ENCODE data around the gene NUAK1.

Gene NUAK1

DNA sequence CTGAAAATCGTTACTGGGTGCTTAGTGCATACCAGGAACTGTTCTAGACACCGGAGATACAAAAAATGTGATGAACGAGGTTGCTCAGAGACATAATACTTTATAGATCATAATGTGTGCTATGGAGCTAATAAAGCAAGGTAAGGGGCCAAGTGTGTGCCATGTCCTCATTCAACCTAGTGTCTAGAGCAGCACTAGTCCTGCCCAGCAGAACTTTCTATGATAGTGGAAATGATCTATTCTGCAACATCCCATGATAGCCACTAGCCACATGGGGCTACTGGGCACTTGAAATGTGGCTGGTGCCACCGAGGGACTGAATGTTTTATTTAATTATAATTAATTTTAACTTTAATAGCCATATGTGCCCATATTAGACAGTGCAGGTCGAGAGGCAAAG lies 15.6 kb downstream of the NUAK1 start:
- TF ChIP-seq POLR2AphosphoS5 (IDR thresholded peaks at IDR 0.05; ENCODE audit: low read depth, low read length) (no peak), REST (IDR thresholded peaks at IDR 0.05; ENCODE audit: insufficient read depth in 1 of 2, low read depth in 2 of 2, low read length in 2 of 2) (no peak), SIN3A (IDR thresholded peaks at IDR 0.05; ENCODE audit: borderline replicate concordance, insufficient read depth, low read length) (no peak), FOXP2 (optimal IDR thresholded peaks at IDR 0.05; ENCODE audit: borderline replicate concordance, extremely low read depth, extremely low read length, insufficient read depth) (no peak), TAF1 (IDR thresholded peaks at IDR 0.05; ENCODE audit: borderline replicate concordance, insufficient read depth, low read length) (no peak)

DNA sequence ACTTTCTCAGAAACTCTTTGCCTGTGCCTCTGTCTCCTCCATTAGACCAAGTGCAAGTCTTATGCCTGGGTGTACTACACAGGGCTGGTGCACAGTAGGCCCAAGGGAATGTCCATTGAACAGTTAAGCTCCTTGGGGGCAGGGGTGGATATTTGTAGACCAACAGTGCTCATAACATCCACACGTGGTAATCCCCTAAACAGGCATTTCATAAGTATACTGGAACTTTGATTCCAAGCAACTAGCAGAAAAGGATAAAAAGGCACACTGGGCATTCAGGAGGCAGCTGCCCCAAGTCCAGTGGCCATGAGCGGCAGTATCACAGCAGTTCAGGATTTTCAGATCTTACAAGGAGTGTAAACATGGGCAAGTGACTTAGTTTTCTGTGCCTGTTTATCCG lies 16.8 kb downstream of the NUAK1 start:
- TF ChIP-seq SIN3A (IDR thresholded peaks at IDR 0.05; ENCODE audit: borderline replicate concordance, insufficient read depth, low read length), result no peak
- no peak for TF ChIP-seq POLR2AphosphoS5 (IDR thresholded peaks at IDR 0.05; ENCODE audit: low read depth, low read length)
- TF ChIP-seq TAF1 (IDR thresholded peaks at IDR 0.05; ENCODE audit: borderline replicate concordance, insufficient read depth, low read length), result no peak
- TF ChIP-seq FOXP2 (optimal IDR thresholded peaks at IDR 0.05; ENCODE audit: borderline replicate concordance, extremely low read depth, extremely low read length, insufficient read depth), result no peak
- TF ChIP-seq REST (IDR thresholded peaks at IDR 0.05; ENCODE audit: insufficient read depth in 1 of 2, low read depth in 2 of 2, low read length in 2 of 2), result no peak

GRCh38 chr12:106120519-106121105 lies 18.1 kb downstream of the NUAK1 start:
- no peak for TF ChIP-seq FOXP2 (optimal IDR thresholded peaks at IDR 0.05; ENCODE audit: borderline replicate concordance, extremely low read depth, extremely low read length, insufficient read depth)

DNA sequence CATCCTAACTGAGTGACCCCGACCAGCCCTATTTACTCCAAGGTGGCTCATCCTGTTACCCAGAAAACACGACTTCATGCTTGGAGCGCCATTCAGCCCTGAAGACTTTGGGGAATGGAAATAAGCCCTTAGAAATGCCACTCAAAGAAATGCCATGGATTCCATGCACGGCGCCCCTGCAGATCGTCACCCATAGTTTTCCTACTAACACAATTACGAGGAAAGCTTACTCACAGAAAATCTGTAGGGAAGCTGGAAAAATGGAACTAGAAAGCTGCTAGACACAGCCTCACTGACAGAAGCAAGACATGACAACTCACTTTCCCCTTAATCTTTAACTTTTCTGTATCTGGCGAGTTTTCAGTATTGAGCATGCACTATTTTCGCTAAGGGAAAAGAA lies 19.5 kb downstream of the NUAK1 start:
- TF ChIP-seq POLR2AphosphoS5 (IDR thresholded peaks at IDR 0.05; ENCODE audit: low read depth, low read length), result no peak
- no peak for TF ChIP-seq TAF1 (IDR thresholded peaks at IDR 0.05; ENCODE audit: borderline replicate concordance, insufficient read depth, low read length)
- TF ChIP-seq REST (IDR thresholded peaks at IDR 0.05; ENCODE audit: insufficient read depth in 1 of 2, low read depth in 2 of 2, low read length in 2 of 2), result no peak

- no peak for TF ChIP-seq REST (IDR thresholded peaks at IDR 0.05; ENCODE audit: insufficient read depth in 1 of 2, low read depth in 2 of 2, low read length in 2 of 2)
- no peak for TF ChIP-seq FOXP2 (optimal IDR thresholded peaks at IDR 0.05; ENCODE audit: borderline replicate concordance, extremely low read depth, extremely low read length, insufficient read depth)
- TF ChIP-seq POLR2AphosphoS5 (IDR thresholded peaks at IDR 0.05; ENCODE audit: low read depth, low read length), result no peak
- TF ChIP-seq SIN3A (IDR thresholded peaks at IDR 0.05; ENCODE audit: borderline replicate concordance, insufficient read depth, low read length), result no peak
- no peak for TF ChIP-seq TAF1 (IDR thresholded peaks at IDR 0.05; ENCODE audit: borderline replicate concordance, insufficient read depth, low read length)
Observed at GRCh38 chr12:106118381-106119130, 20.2 kb downstream of the NUAK1 start.
